Measurements from ENCODE around the gene ARG2. TPM values are rescaled to one million over a fixed set of nuclear protein-coding genes. Genes with fewer than 3 reads are reported as not detected.
A peak's percentile ranks its signal among the peaks of the same experiment; 100 is the strongest.
"Not testable (repeated sequence)": the region's sequence is repeated elsewhere in the genome, so short reads cannot be mapped to it uniquely, and the experiment has no call there.

The ARG2 gene
- total RNA-seq, 1 donor from 2014 or later: 0.40 TPM

DNA sequence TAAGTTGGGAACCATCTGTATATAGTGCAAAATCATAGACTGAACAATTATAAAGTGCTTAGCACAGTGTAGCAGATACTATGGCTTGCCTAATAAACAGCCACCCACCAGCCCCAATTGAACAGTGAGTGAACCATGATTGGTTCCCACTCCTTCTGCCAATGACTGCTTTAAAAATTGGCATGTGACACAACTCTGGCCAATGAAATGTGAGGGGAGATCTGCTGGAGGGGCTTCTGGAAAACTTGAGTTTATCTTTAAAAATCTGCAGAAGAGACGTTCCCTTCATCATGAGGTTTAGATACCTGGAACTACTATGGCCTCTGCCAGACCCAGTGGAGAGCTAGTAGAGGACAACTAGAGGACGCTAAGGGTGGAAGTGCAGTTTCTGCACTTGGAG lies 24.3 kb upstream of the ARG2 start:
- Mint-ChIP-seq H3K9me3 (no peaks in the 10 kb centered on the region), H3K27me3 (no peaks in the 10 kb centered on the region), H3K27ac (no peak overlapping the region), H3K36me3 (ENCODE audit: low read depth) (peaks cover 52% of the 10 kb centered on the region), H3K4me3 (no peak overlapping the region), H3K4me1 (peaks cover 27% of the 10 kb centered on the region)
- DNase-seq: no peak
- CTCF ChIA-PET: no interaction called here
- intact Hi-C loops (cut with micrococcal nuclease): no loop called here
- POLR2A ChIA-PET: no interaction called here
- no peak for ATAC-seq (ENCODE audit: low read depth)
- TF ChIP-seq, protein P1, sequence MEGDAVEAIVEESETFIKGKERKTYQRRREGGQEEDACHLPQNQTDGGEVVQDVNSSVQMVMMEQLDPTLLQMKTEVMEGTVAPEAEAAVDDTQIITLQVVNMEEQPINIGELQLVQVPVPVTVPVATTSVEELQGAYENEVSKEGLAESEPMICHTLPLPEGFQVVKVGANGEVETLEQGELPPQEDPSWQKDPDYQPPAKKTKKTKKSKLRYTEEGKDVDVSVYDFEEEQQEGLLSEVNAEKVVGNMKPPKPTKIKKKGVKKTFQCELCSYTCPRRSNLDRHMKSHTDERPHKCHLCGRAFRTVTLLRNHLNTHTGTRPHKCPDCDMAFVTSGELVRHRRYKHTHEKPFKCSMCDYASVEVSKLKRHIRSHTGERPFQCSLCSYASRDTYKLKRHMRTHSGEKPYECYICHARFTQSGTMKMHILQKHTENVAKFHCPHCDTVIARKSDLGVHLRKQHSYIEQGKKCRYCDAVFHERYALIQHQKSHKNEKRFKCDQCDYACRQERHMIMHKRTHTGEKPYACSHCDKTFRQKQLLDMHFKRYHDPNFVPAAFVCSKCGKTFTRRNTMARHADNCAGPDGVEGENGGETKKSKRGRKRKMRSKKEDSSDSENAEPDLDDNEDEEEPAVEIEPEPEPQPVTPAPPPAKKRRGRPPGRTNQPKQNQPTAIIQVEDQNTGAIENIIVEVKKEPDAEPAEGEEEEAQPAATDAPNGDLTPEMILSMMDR (IDR thresholded peaks at IDR 0.05): no peak

DNA sequence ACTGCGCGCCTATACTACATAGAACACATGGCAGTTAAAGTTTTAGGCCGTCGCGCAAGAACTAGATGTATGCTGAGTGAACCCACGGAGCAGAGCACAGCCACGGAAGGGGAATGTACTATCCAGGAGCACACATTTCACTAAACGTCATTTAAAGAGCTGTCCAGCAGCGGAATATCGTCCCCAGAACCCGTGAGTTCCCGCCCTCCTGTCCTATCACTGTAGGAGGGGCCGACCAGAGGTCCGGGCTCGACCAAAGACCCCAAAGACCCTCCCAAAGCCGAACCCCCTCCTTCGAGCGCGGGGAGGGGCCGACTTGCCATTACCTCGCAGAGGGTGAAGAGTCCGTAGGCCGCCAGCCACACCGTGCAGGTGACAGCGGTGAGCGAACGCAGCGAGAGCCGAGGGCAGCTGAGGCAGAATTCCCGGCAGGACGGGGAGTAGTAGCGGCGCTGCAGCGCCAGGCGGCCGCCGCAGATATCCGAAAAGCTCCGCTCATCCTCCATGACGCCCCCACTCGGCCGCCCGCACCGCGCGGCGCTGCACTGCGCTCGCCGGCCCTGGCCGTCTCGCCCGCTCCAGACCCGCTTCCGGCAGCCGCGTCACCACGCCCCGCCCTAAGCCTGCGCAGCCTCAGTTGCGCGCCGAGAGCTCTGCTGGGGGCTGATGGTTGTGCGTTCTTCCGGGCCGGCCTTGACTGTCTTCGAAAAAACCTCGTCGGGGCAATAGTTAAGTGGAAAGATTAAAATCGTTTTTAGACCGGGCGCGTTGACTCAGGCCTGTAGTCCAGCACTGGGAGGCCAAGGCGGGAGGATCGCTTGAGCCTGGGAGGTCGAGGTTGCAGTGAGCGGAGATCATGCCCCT lies 19.8 kb upstream of the ARG2 start, which contains the start of gene PIGH:
Gene PIGH, minus strand, starts transcription at position 571 of the 864 bp plus-strand sequence. Its CDS starts 65 bp downstream, at position 506.
- H3K9me3 Mint-ChIP-seq: no peaks in the 10 kb centered on the region
- ChIA-PET CTCF (interaction anchor here (0.7 to 4.7 kb wide), 17 partner anchors 8 to 240 kb away, joined by 3 to 31 read pairs (median 5); partner anchors contain the start of genes ARG2, ATP6V1D, EIF2S1 and ZFYVE26), POLR2A (interaction anchor here (0.5 to 2.4 kb wide), 23 partner anchors 9 to 1193 kb away, joined by 3 to 31 read pairs (median 5); partner anchors contain the start of genes ARG2, ATP6V1D, EIF2S1 and RDH11)
- DNase-seq (peak; percentile 99), ATAC-seq (ENCODE audit: low read depth) (peak; percentile 90)
- peak within 1 kb of the TSS; percentile 96 for H3K4me3 Mint-ChIP-seq
- TF ChIP-seq, protein P1 (IDR thresholded peaks at IDR 0.05): no peak
- H3K27me3 Mint-ChIP-seq: no peaks in the 10 kb centered on the region
- intact Hi-C loops (cut with micrococcal nuclease): loop anchor here (1.0 to 5.0 kb wide), 7 partner anchors 19 to 238 kb away; partner anchors contain the start of genes ARG2, EIF2S1, RAD51B and RDH11
- peak within 1 kb of the TSS; percentile 95 for H3K27ac Mint-ChIP-seq
- H3K4me1 Mint-ChIP-seq: peaks cover 61% of the 10 kb centered on the region
- peaks cover 18% of the 10 kb centered on the region for H3K36me3 Mint-ChIP-seq (ENCODE audit: low read depth)

DNA sequence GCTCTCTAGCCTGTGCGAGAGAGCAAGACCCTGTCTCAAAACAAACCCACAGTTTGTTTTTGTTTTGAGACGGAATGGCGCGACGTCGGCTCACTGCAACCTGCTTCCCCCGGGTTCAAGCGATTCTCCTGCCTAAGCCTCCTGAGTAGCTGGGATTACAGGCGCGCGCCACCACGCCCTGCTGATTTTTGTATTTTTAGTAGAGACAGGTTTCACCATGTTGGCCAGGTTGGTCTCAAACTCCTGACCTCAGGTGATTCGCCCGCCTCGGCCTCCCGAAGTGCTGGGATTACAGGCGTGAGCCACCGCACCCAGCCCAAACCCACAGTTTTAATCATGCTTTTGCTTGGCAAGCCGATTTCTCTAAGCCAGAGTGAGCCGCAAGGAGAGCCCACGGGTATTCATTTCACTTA lies 19.2 kb upstream of the ARG2 start:
- not testable (repeated sequence) for DNase-seq; ATAC-seq (ENCODE audit: low read depth); H3K9me3 Mint-ChIP-seq; H3K27me3 Mint-ChIP-seq
- POLR2A ChIA-PET: interaction anchor here (0.6 to 2.4 kb wide), 20 partner anchors 8 to 1192 kb away, joined by 3 to 31 read pairs (median 5); partner anchors contain the start of genes ARG2, ATP6V1D, EIF2S1 and RDH11
- H3K4me3 Mint-ChIP-seq: peak overlapping the region; percentile 96
- H3K36me3 Mint-ChIP-seq (ENCODE audit: low read depth): peaks cover 14% of the 10 kb centered on the region
- H3K27ac Mint-ChIP-seq: peak overlapping the region; percentile 95
- CTCF ChIA-PET: interaction anchor here (0.7 to 4.7 kb wide), 15 partner anchors 9 to 241 kb away, joined by 3 to 31 read pairs (median 6); partner anchors contain the start of genes ARG2, ATP6V1D, EIF2S1 and ZFYVE26
- intact Hi-C loops (cut with micrococcal nuclease): loop anchor here (1.0 to 5.0 kb wide), 7 partner anchors 19 to 238 kb away; partner anchors contain the start of genes ARG2, EIF2S1, RAD51B and RDH11
- H3K4me1 Mint-ChIP-seq: peaks cover 61% of the 10 kb centered on the region

DNA sequence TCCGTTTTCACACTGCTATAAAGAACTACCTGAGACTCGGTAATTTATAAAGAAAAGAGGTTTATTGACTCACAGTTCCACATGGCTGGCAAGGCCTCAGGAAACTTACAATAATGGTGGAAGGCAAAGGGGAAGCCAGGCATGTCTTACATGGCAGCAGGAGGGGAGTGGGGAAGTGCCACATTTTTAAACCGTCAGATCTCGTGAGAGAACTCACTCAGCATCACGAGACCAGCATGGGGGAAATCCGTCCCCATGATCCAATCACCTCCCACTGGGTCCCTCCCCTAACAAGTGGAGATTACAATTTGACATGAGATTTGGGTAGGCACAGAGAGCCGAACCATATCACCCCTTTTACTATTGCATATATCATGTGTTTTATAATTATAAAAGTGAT lies 17.6 kb upstream of the ARG2 start:
- TF ChIP-seq, protein P1 (IDR thresholded peaks at IDR 0.05): no peak
- Mint-ChIP-seq H3K27me3 (no peaks in the 10 kb centered on the region), H3K9me3 (no peaks in the 10 kb centered on the region), H3K36me3 (ENCODE audit: low read depth) (peaks cover 7% of the 10 kb centered on the region), H3K4me3 (no peak overlapping the region), H3K27ac (peak overlapping the region; percentile 73), H3K4me1 (peaks cover 59% of the 10 kb centered on the region)
- ChIA-PET POLR2A (no interaction called here), CTCF (interaction anchor here (0.8 kb wide), 1 partner anchor 16 kb away, joined by 3 read pairs; no protein-coding TSS in a partner anchor)
- ATAC-seq (ENCODE audit: low read depth) (no peak), DNase-seq (no peak)
- intact Hi-C loops (cut with micrococcal nuclease): loop anchor here (5.0 kb wide), 2 partner anchors 215 to 240 kb away; partner anchors contain the start of genes EIF2S1, RAD51B and ZFYVE26

DNA sequence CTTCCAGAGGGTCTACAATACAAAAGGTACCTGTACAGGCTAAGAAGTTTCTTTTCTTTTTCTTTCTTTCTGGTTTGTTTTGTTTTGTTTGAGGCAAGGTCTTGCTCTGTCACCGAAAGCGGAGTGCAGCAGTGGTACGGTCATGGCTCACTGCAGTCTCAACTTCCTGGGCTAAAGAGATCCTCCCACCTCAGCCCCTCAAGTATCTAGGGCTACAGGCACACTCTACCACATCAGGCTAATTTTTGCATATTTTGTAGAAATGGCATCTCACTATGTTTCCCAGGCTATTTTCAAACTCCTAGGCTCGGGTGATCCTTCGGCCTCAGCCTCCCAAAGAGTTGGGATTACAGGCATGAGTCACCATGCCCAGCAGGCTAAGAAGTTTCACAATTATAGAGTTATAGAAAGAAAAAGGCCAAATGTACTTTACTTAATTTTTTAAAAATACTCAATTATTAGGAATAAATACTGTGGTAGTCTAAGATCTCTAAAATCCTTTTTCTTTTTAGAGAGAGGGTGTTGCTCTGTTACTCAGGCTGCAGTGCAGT lies 16.6 kb upstream of the ARG2 start:
- ATAC-seq (ENCODE audit: low read depth): peak; percentile 70
- no peaks in the 10 kb centered on the region for H3K27me3 Mint-ChIP-seq
- intact Hi-C loops (cut with micrococcal nuclease): loop anchor here (5.0 kb wide), 2 partner anchors 214 to 241 kb away; partner anchors contain the start of genes EIF2S1, RAD51B and ZFYVE26
- H3K4me1 Mint-ChIP-seq: peaks cover 55% of the 10 kb centered on the region
- CTCF ChIA-PET: no interaction called here
- peak overlapping the region; percentile 94 for H3K27ac Mint-ChIP-seq
- DNase-seq: no peak
- POLR2A ChIA-PET: no interaction called here
- H3K36me3 Mint-ChIP-seq (ENCODE audit: low read depth): peaks cover 7% of the 10 kb centered on the region
- TF ChIP-seq, protein P1 (IDR thresholded peaks at IDR 0.05): no peak
- no peaks in the 10 kb centered on the region for H3K9me3 Mint-ChIP-seq
- H3K4me3 Mint-ChIP-seq: peak overlapping the region; percentile 75
